H1 (cell line): ENCODE measurements around the gene SLC35F1. TPM values are rescaled to one million over a fixed set of nuclear protein-coding genes. Genes with fewer than 3 reads are reported as not detected.

Source experiments
- CTCF ChIA-PET: fragments of 300-600 bp; sonication (Branson Sonifier 250); formaldehyde crosslinking; loops from one replicate; lab custom pipeline; 2021; ENCODE audit not compliant: partially characterized antibody; lab: Charles Lee
- POLR2A ChIA-PET: fragments of 300-600 bp; sonication (Branson Sonifier 250); formaldehyde crosslinking; loops from one replicate; lab custom pipeline; 2021; ENCODE audit warnings: inconsistent platforms; ENCODE audit not compliant: partially characterized antibody; lab: Charles Lee
- DNase-seq, 2 experiments: peaks; one replicate each; pipeline versions ENCODE4 v3.0.0 to v3.0.0-alpha.2; 2010 to 2022; ENCODE audit warnings: low spot score in 2 of 2, low read depth in 1 of 2, mixed read lengths in 1 of 2
- FAIRE-seq: peaks from 2 replicates; lab custom pipeline; 2011; peaks lifted over from hg19 to GRCh38; lab: Jason Lieb, UNC
- H2AFZ ChIP-seq: 2 replicates; pipeline ENCODE4 v1.8.1; 2012; ENCODE audit warnings: low read length, inconsistent platforms
- H2AK5ac ChIP-seq: 2 replicates; pipeline ENCODE4 v1.6.1; 2013; ENCODE audit warnings: low read depth, low read length
- H2BK120ac ChIP-seq: replicated peaks from 2 replicates; pipeline ENCODE3; 2013; ENCODE audit warnings: low read depth, low read length, inconsistent platforms
- H2BK12ac ChIP-seq: 2 replicates; pipeline ENCODE4 v1.6.1; 2013; ENCODE audit warnings: low read depth, low read length
- H2BK15ac ChIP-seq: 2 replicates; pipeline ENCODE4 v1.6.1; 2013; ENCODE audit warnings: low read length
- H2BK20ac ChIP-seq: 2 replicates; pipeline ENCODE4 v1.6.1; 2013; ENCODE audit warnings: low read length
- H2BK5ac ChIP-seq: 2 replicates; pipeline ENCODE4 v1.6.1; 2013; ENCODE audit warnings: low read depth, low read length
- H3K14ac ChIP-seq: 2 replicates; pipeline ENCODE4 v1.6.1; 2013; ENCODE audit warnings: inconsistent platforms; ENCODE audit not compliant: insufficient read length
- H3K18ac ChIP-seq: 2 replicates; pipeline ENCODE4 v1.6.1; 2013; ENCODE audit warnings: low read length; ENCODE audit errors: extremely low read depth
- H3K23ac ChIP-seq: 2 replicates; pipeline ENCODE4 v1.6.1; 2013; ENCODE audit warnings: inconsistent platforms; ENCODE audit not compliant: insufficient read length
- H3K23me2 ChIP-seq: 2 replicates; pipeline ENCODE4 v1.6.1; 2013; ENCODE audit warnings: low read depth, low read length
- H3K27ac ChIP-seq: 2 replicates; pipeline ENCODE4 v1.6.1; 2011; ENCODE audit warnings: low read depth, low read length, inconsistent platforms
- H3K27me3 ChIP-seq, 4 experiments: replicated peaks in 1 of 4; 1 replicate in 1 of 4; 2 replicates in 3 of 4; pipeline versions ENCODE4 v1.6.1 to v1.8.1; 2011 to 2013; ENCODE audit warnings: low read length in 3 of 4, mild to moderate bottlenecking in 3 of 4, inconsistent platforms in 2 of 4, mixed read lengths in 2 of 4, moderate library complexity in 1 of 4; ENCODE audit not compliant: control insufficient read depth in 3 of 4, insufficient read depth in 3 of 4; ENCODE audit errors: extremely low read depth in 1 of 4
- H3K36me3 ChIP-seq, 4 experiments: 2 replicates each; pipeline versions ENCODE4 v1.6.1 to v1.8.1; 2011 to 2013; ENCODE audit warnings: mild to moderate bottlenecking in 4 of 4, low read length in 3 of 4, moderate library complexity in 2 of 4, control low read depth in 1 of 4, inconsistent platforms in 1 of 4; ENCODE audit not compliant: insufficient read depth in 4 of 4, control insufficient read depth in 2 of 4
- H3K4ac ChIP-seq: replicated peaks from 2 replicates; pipeline ENCODE3; 2013; ENCODE audit warnings: low read length, low read depth, mixed read lengths, inconsistent platforms; ENCODE audit not compliant: insufficient read length
- H3K4me1 ChIP-seq, 4 experiments: replicated peaks in 1 of 4; 1 replicate in 1 of 4; 2 replicates in 3 of 4; pipeline versions ENCODE4 v1.6.1 to v1.8.1; 2011 to 2013; ENCODE audit warnings: low read length in 3 of 4, inconsistent platforms in 2 of 4, mixed read lengths in 1 of 4; ENCODE audit not compliant: insufficient read depth in 4 of 4, control insufficient read depth in 3 of 4
- H3K4me2 ChIP-seq, 2 experiments: 2 replicates each; pipeline versions ENCODE4 v1.6.1 to v1.8.1; 2011 to 2013; ENCODE audit warnings: low read depth in 2 of 2, low read length in 2 of 2, control low read depth in 1 of 2, inconsistent platforms in 1 of 2, mild to moderate bottlenecking in 1 of 2; ENCODE audit not compliant: insufficient read depth in 1 of 2
- H3K4me3 ChIP-seq, 4 experiments: fragments of 200-600, 300-600 bp in 1 of 4; sonication (generic), shearing (Covaris generic), sonication (Bioruptor Twin) in 1 of 4; 2 replicates each; pipeline versions ENCODE4 v1.5.1 to v1.8.1; 2011 to 2016; ENCODE audit warnings: low read length in 4 of 4, low read depth in 3 of 4, control low read depth in 2 of 4, inconsistent platforms in 2 of 4, mild to moderate bottlenecking in 2 of 4, mixed read lengths in 1 of 4, moderate library complexity in 1 of 4; ENCODE audit not compliant: insufficient read depth in 2 of 4; ENCODE audit errors: extremely low read depth in 1 of 4
- H3K56ac ChIP-seq: replicated peaks from 2 replicates; pipeline ENCODE3; 2013; ENCODE audit warnings: low read depth, mild to moderate bottlenecking, mixed read lengths, low read length, inconsistent platforms; ENCODE audit not compliant: insufficient read length
- H3K79me1 ChIP-seq: 2 replicates; pipeline ENCODE4 v1.6.1; 2013; ENCODE audit warnings: low read depth, low read length, control low read depth
- H3K79me2 ChIP-seq, 2 experiments: 2 replicates each; pipeline versions ENCODE4 v1.6.1 to v1.8.1; 2012 to 2013; ENCODE audit warnings: low read length in 2 of 2, mild to moderate bottlenecking in 2 of 2, inconsistent platforms in 1 of 2; ENCODE audit not compliant: insufficient read depth in 2 of 2, control insufficient read depth in 1 of 2
- H3K9ac ChIP-seq, 4 experiments: replicated peaks in 1 of 4; 1 replicate in 1 of 4; 2 replicates in 3 of 4; pipeline versions ENCODE4 v1.6.1 to v1.8.1; 2011 to 2013; ENCODE audit warnings: low read depth in 3 of 4, low read length in 3 of 4, control low read depth in 2 of 4, mild to moderate bottlenecking in 2 of 4, moderate library complexity in 2 of 4, inconsistent platforms in 1 of 4; ENCODE audit errors: extremely low read depth in 1 of 4
- H3K9me3 ChIP-seq, 2 experiments: 2 replicates each; pipeline versions ENCODE4 v1.6.1 to v1.8.1; 2012 to 2013; ENCODE audit warnings: mild to moderate bottlenecking in 2 of 2, moderate library complexity in 2 of 2, control low read depth in 1 of 2, inconsistent platforms in 1 of 2, low read depth in 1 of 2, low read length in 1 of 2, mixed read lengths in 1 of 2; ENCODE audit not compliant: insufficient read depth in 2 of 2
- H4K20me1 ChIP-seq, 2 experiments: replicated peaks in 1 of 2; 2 replicates each; pipeline versions ENCODE3 to v1.8.1; 2011 to 2013; ENCODE audit warnings: inconsistent platforms in 2 of 2, low read length in 2 of 2, mild to moderate bottlenecking in 1 of 2; ENCODE audit not compliant: insufficient read depth in 2 of 2, control insufficient read depth in 1 of 2
- H4K5ac ChIP-seq: 2 replicates; pipeline ENCODE4 v1.6.1; 2013; ENCODE audit warnings: low read length, low read depth, mixed read lengths, inconsistent platforms; ENCODE audit not compliant: insufficient read length
- H4K8ac ChIP-seq: 2 replicates; pipeline ENCODE4 v1.8.0; 2013; ENCODE audit warnings: mild to moderate bottlenecking, moderate library complexity, low read length, inconsistent platforms; ENCODE audit not compliant: insufficient read depth; ENCODE audit errors: extremely low read depth
- H4K91ac ChIP-seq: replicated peaks from 2 replicates; pipeline ENCODE3; 2013; ENCODE audit warnings: low read length, mixed read lengths, inconsistent platforms; ENCODE audit not compliant: insufficient read length
- BACH1 ChIP-seq: IDR thresholded peaks from 2 replicates; pipeline ENCODE4 v1.6.1; 2012; ENCODE audit warnings: low read length, improper control_type of control experiment
- BRCA1 ChIP-seq: IDR thresholded peaks from 2 replicates; pipeline ENCODE4 v1.6.1; 2012; ENCODE audit warnings: low read depth, low read length, improper control_type of control experiment
- CHD1 ChIP-seq: IDR thresholded peaks from 2 replicates; pipeline ENCODE4 v1.6.1; 2012; ENCODE audit warnings: low read depth, low read length, improper control_type of control experiment
- CHD2 ChIP-seq: IDR thresholded peaks from 2 replicates; pipeline ENCODE4 v1.6.1; 2012; ENCODE audit warnings: low read length, improper control_type of control experiment
- FOSL1 ChIP-seq: IDR thresholded peaks from 2 replicates; pipeline ENCODE4 v1.6.1; 2011; ENCODE audit warnings: mild to moderate bottlenecking, low read depth, low read length, moderate library complexity; ENCODE audit not compliant: insufficient read depth
- KDM4A ChIP-seq: IDR thresholded peaks from one replicate; pipeline ENCODE4 v1.7.1; 2012; ENCODE audit warnings: low read depth, mild to moderate bottlenecking, moderate library complexity, low read length, inconsistent platforms; ENCODE audit not compliant: severe bottlenecking
- POU5F1 ChIP-seq: IDR thresholded peaks from 2 replicates; pipeline ENCODE4 v1.6.1; 2011; ENCODE audit warnings: low read depth, mild to moderate bottlenecking, low read length, moderate library complexity
- RBBP5 ChIP-seq: IDR thresholded peaks from 2 replicates; pipeline ENCODE4 v1.7.1; 2012; ENCODE audit warnings: low read depth, mild to moderate bottlenecking, inconsistent platforms, low read length, moderate library complexity, borderline replicate concordance
- RFX5 ChIP-seq: IDR thresholded peaks from 2 replicates; pipeline ENCODE4 v1.6.1; 2011; ENCODE audit warnings: low read depth, low read length, improper control_type of control experiment, borderline replicate concordance
- RNF2 ChIP-seq: fragments of 200-900, 300-1000 bp; sonication (generic); IDR thresholded peaks from 2 replicates; pipeline ENCODE4 v1.7.1; 2016; ENCODE audit warnings: borderline replicate concordance, low read depth, mild to moderate bottlenecking, antibody characterized with exemption, low read length; ENCODE audit not compliant: poor library complexity, severe bottlenecking; ENCODE audit errors: missing control alignments
- SIX5 ChIP-seq: IDR thresholded peaks from 2 replicates; pipeline ENCODE4 v1.6.1; 2011; ENCODE audit warnings: mild to moderate bottlenecking, low read depth, low read length
- SRF ChIP-seq: IDR thresholded peaks from 2 replicates; pipeline ENCODE4 v1.6.1; 2011; ENCODE audit warnings: mild to moderate bottlenecking, low read depth, low read length, moderate library complexity
- TAF7 ChIP-seq: optimal IDR thresholded peaks from 2 replicates; pipeline ENCODE3; 2011; ENCODE audit warnings: low read depth, mild to moderate bottlenecking, inconsistent platforms, low read length, moderate library complexity, borderline replicate concordance
- TEAD4 ChIP-seq: IDR thresholded peaks from 2 replicates; pipeline ENCODE4 v1.6.1; 2012; ENCODE audit warnings: low read depth, low read length, inconsistent platforms, mixed read lengths
- ZNF274 ChIP-seq: IDR thresholded peaks from 2 replicates; pipeline ENCODE4 v1.7.0; 2012; ENCODE audit warnings: low read length, borderline replicate concordance; ENCODE audit errors: extremely low read depth
- WGBS, 2 experiments: shearing (Covaris generic) in 1 of 2; methylation state at CpG; one replicate each; pipeline versions ENCODE4 v1.1.6 to v1.1.7; 2013 to 2015; ENCODE audit warnings: low lambda C conversion rate in 2 of 2, mixed read lengths in 2 of 2, inconsistent platforms in 1 of 2, low coverage in 1 of 2, missing lambda C conversion rate in 1 of 2; ENCODE audit not compliant: insufficient replicate concordance in 2 of 2, insufficient coverage in 1 of 2, insufficient read length in 1 of 2; ENCODE audit errors: extremely low coverage in 1 of 2, missing lambda C conversion rate in 1 of 2; 5-methylcytosine and 5-hydroxymethylcytosine counted together
- polyA plus RNA-seq, 7 experiments: library from polyadenylated mRNA; depleted of rRNA in 3 of 7; stranded (reverse) in 5 of 7; unstranded in 2 of 7; fragments of >200 nt in 5 of 7; fragments of 200-250 nt in 2 of 7; gene quantifications; 1 replicate in 5 of 7; 2 replicates in 1 of 7; 4 replicates in 1 of 7; pipeline versions ENCODE4 v1.2.1 to v1.2.3, GENCODE V29; 2011 to 2013; ENCODE audit warnings: missing spikeins in 2 of 7, mixed read lengths in 2 of 7
- total RNA-seq: library from RNA; stranded (reverse); fragmentation: NEBNext Ultra II Directional; extraction: Animal tissue kit (Norgen Biotek cat#: 25700); gene quantifications from 2 replicates; pipeline ENCODE4 v1.2.1, GENCODE V29; 2021

The SLC35F1 gene
- total and polyA plus RNA-seq, 2 of the 8 experiments (the other 6 are each of a cell fraction or from before 2014, with no cell fraction given): 7.0 to 10.0 TPM

DNA sequence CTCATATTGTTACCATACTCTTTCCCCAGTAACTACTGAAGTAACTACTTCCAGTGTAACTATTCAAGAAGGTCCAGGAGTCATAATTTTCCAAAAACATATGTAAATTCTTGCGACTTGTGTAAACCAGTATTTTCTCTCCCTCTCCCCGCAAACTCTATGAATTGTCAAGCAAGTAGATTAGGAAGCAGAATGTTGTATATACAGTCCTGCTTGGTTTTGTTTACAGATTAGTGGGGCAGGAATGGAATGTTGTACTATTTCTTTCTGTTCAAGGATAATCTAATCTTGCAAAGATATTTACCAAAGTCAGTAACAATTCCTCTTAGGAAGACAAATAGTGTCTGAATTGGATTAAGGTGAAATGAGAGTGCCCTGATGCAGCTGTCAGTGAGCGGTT lies 406.1 kb downstream of the SLC35F1 start:
- Histone ChIP-seq H3K56ac (no peak overlapping the region), H3K27ac (no peak overlapping the region), H3K4me2 (no peak overlapping the region), H3K4ac (no peak overlapping the region), H2BK5ac (no peak overlapping the region), H3K4me1 (no peaks in the 10 kb centered on the region), H3K9ac (no peak overlapping the region), H3K79me2 (no peaks in the 10 kb centered on the region), H3K36me3 (no peaks in the 10 kb centered on the region), H3K4me3 (no peak overlapping the region), H2AK5ac (no peak overlapping the region), H4K8ac (no peak overlapping the region), H2BK120ac (no peak overlapping the region), H3K18ac (no peak overlapping the region), H3K23me2 (no peaks in the 10 kb centered on the region), H3K79me1 (no peaks in the 10 kb centered on the region), H3K14ac (no peak overlapping the region), H2AFZ (no peak overlapping the region), H3K27me3 (no peaks in the 10 kb centered on the region; a peak in 1 of 7 replicates), H4K5ac (no peak overlapping the region), H3K23ac (no peak overlapping the region), H2BK15ac (no peak overlapping the region), H4K91ac (no peak overlapping the region), H4K20me1 (no peaks in the 10 kb centered on the region), H3K9me3 (no peaks in the 10 kb centered on the region), H2BK20ac (no peak overlapping the region), H2BK12ac (no peak overlapping the region)
- CTCF ChIA-PET: interaction anchor here (0.6 to 1.5 kb wide), 5 partner anchors 15 to 52 kb away, joined by 3 to 4 read pairs (median 3); no protein-coding TSS in a partner anchor
- POLR2A ChIA-PET: no interaction called here
- 86% methylated on average over 3 of the region's 3 CpGs; no CpG with 5 or more reads in 1 of the 2 experiments for WGBS, 2 experiments
- no peak for DNase-seq
- no peak for FAIRE-seq
- TF ChIP-seq KDM4A: no peak
- no peak for TF ChIP-seq RBBP5
- no peak for TF ChIP-seq POU5F1
- TF ChIP-seq BRCA1: no peak
- no peak for TF ChIP-seq FOSL1
- no peak for TF ChIP-seq SRF
- TF ChIP-seq TEAD4: no peak
- no peak for TF ChIP-seq TAF7
- TF ChIP-seq RFX5: no peak
- no peak for TF ChIP-seq RNF2
- TF ChIP-seq SIX5: no peak
- TF ChIP-seq CHD1: no peak
- no peak for TF ChIP-seq BACH1
- TF ChIP-seq ZNF274: no peak
- no peak for TF ChIP-seq CHD2
